ENCODE measurements around the gene EARS2.

The EARS2 gene

GRCh38 chr16:23495671-23496070, 61.5 kb downstream of the EARS2 start:
- peaks cover 0 to 28% (median 2%) of the 10 kb centered on the region in 4 donors for H3K4me1 ChIP-seq
- H3K36me3 ChIP-seq, result peaks cover 37 to 49% (median 48%) of the 10 kb centered on the region in 3 donors
- no peaks in the 10 kb centered on the region for H3K27me3 ChIP-seq
- TF ChIP-seq CTCF (IDR thresholded peaks at IDR 0.05), result no peak
- intact Hi-C loops (cut with DNase I; ENCODE audit: low total_unique reads), result no loop called here
- H3K4me3 ChIP-seq, result no peak overlapping the region
- H3K27ac ChIP-seq, result no peak overlapping the region
- no peak for DNase-seq
- no peaks in the 10 kb centered on the region for H3K9me3 ChIP-seq

- intact Hi-C loops (cut with DNase I; ENCODE audit: low total_unique reads), result no loop called here
- H3K4me1 ChIP-seq, result peaks cover 0 to 28% (median 2%) of the 10 kb centered on the region in 4 donors
- DNase-seq, result no peak
- no peak overlapping the region for H3K27ac ChIP-seq
- TF ChIP-seq CTCF (IDR thresholded peaks at IDR 0.05), result no peak
- H3K36me3 ChIP-seq, result peaks cover 52 to 64% (median 63%) of the 10 kb centered on the region in 3 donors
- H3K9me3 ChIP-seq, result no peaks in the 10 kb centered on the region
- no peaks in the 10 kb centered on the region for H3K27me3 ChIP-seq
- H3K4me3 ChIP-seq, result no peak overlapping the region
Measured at GRCh38 chr16:23494188-23494587, 63.0 kb downstream of the EARS2 start.

GRCh38 chr16:23491490-23492391, 65.4 kb downstream of the EARS2 start:
- intact Hi-C loops (cut with DNase I; ENCODE audit: low total_unique reads), result no loop called here
- Histone ChIP-seq H3K4me3 (no peak overlapping the region), H3K36me3 (peaks cover 75 to 88% (median 87%) of the 10 kb centered on the region in 3 donors), H3K4me1 (peaks cover 0 to 28% (median 0%) of the 10 kb centered on the region in 4 donors), H3K27ac (no peak overlapping the region), H3K9me3 (no peaks in the 10 kb centered on the region), H3K27me3 (no peaks in the 10 kb centered on the region)
- TF ChIP-seq CTCF (IDR thresholded peaks at IDR 0.05), result no peak
- no peak for DNase-seq

DNA sequence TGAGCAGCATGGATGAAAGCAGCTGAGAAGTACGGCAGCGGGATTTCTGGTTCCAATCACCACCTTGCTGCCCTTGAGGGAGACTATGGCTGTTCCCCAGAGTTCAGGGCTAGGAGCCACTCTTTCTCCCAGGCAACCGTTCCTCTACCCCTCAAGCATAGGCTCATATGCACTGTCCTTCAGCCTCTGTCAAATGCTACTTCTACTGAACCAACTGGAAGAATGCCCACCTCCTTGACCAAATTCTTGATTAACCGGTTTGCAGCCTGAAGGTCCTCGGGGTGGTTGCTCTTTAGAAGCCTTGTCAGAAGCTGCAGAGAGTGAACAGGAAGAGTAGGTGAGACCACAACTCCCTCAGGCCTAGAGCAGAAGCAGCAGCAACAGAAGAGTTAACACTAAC, 70.7 kb downstream of the EARS2 start:
- no peak for DNase-seq
- Histone ChIP-seq H3K4me3 (no peak overlapping the region), H3K36me3 (peaks cover 85 to 98% (median 97%) of the 10 kb centered on the region in 3 donors), H3K9me3 (no peaks in the 10 kb centered on the region), H3K4me1 (no peaks in the 10 kb centered on the region), H3K27ac (no peak overlapping the region), H3K27me3 (no peaks in the 10 kb centered on the region)
- intact Hi-C loops (cut with DNase I; ENCODE audit: low total_unique reads), result no loop called here
- TF ChIP-seq CTCF (IDR thresholded peaks at IDR 0.05), result no peak

GRCh38 chr16:23485841-23486240, 71.3 kb downstream of the EARS2 start:
- DNase-seq, result no peak
- no peaks in the 10 kb centered on the region for H3K27me3 ChIP-seq
- peaks cover 86 to 100% (median 99%) of the 10 kb centered on the region in 3 donors for H3K36me3 ChIP-seq
- H3K27ac ChIP-seq, result no peak overlapping the region
- no peak overlapping the region for H3K4me3 ChIP-seq
- no peaks in the 10 kb centered on the region for H3K9me3 ChIP-seq
- TF ChIP-seq CTCF (IDR thresholded peaks at IDR 0.05), result no peak
- no peaks in the 10 kb centered on the region for H3K4me1 ChIP-seq
- intact Hi-C loops (cut with DNase I; ENCODE audit: low total_unique reads), result no loop called here
